T-cell (primary cell): Measurements from ENCODE around the gene PLCXD3. TPM values are rescaled to one million over a fixed set of nuclear protein-coding genes. Genes with fewer than 3 reads are reported as not detected.

ENCODE experiments used
- ATAC-seq, 4 experiments: fragments of 200-7000 bp in 3 of 4; fragments of 150-1000 bp in 1 of 4; cut with Tn5 transposase; replicated peaks in 1 of 4; 1 replicate in 3 of 4; 2 replicates in 1 of 4; pipeline ENCODE4 v1.10.0; 2021; ENCODE audit warnings: moderate library complexity in 3 of 4, mild to moderate bottlenecking in 2 of 4, moderate number of reproducible peaks in 1 of 4
- CTCF ChIA-PET, 2 donors: fragments of 300-600 bp; sonication (Branson Sonifier 250); formaldehyde crosslinking; loops; one replicate each; lab custom pipeline; 2022; ENCODE audit warnings: antibody characterized with exemption in 2 of 2; lab: Charles Lee
- POLR2A ChIA-PET, 2 donors: fragments of 300-600 bp; sonication (Branson Sonifier 250); formaldehyde crosslinking; loops; one replicate each; lab custom pipeline; 2022; ENCODE audit warnings: antibody characterized with exemption in 2 of 2; lab: Charles Lee
- DNase-seq, 35 experiments: peaks; one replicate each; pipeline versions ENCODE4 v3.0.0 to v3.0.0-alpha.2; 2013 to 2023
- H3K27ac ChIP-seq: one replicate; pipeline ENCODE4 v1.5.1; 2013; ENCODE audit warnings: low read length
- H3K27me3 ChIP-seq, 2 experiments: replicated peaks in 1 of 2; 1 replicate in 1 of 2; 2 replicates in 1 of 2; pipeline versions ENCODE4 v1.6.1 to v1.7.0; 2013; ENCODE audit warnings: low read length in 1 of 2, mixed read lengths in 1 of 2; ENCODE audit not compliant: control insufficient read depth in 2 of 2, insufficient read depth in 2 of 2; ENCODE audit errors: extremely low read depth in 1 of 2
- H3K36me3 ChIP-seq, 2 donors: 1 replicate in 1 of 2; 2 replicates in 1 of 2; pipeline versions ENCODE4 v1.6.1 to v1.7.0; 2013; ENCODE audit warnings: low read length in 1 of 2; ENCODE audit not compliant: control insufficient read depth in 2 of 2, insufficient read depth in 1 of 2; ENCODE audit errors: extremely low read depth in 1 of 2
- H3K4me1 ChIP-seq, 2 experiments: 1 replicate in 1 of 2; 2 replicates in 1 of 2; pipeline versions ENCODE4 v1.6.1 to v1.7.0; 2013; ENCODE audit warnings: low read length in 2 of 2, mixed read lengths in 1 of 2; ENCODE audit not compliant: insufficient read depth in 2 of 2, control insufficient read depth in 1 of 2; ENCODE audit errors: extremely low read depth in 1 of 2
- H3K4me3 ChIP-seq, 2 donors: 1 replicate in 1 of 2; 2 replicates in 1 of 2; pipeline versions ENCODE4 v1.5.1 to v1.7.0; 2013; ENCODE audit warnings: mild to moderate bottlenecking in 2 of 2, low read length in 1 of 2, moderate library complexity in 1 of 2; ENCODE audit not compliant: control insufficient read depth in 1 of 2; ENCODE audit errors: extremely low read depth in 1 of 2
- H3K9me3 ChIP-seq: 2 replicates; pipeline ENCODE4 v1.7.0; 2013
- H3K27ac Mint-ChIP-seq, 2 donors: one replicate each; pipeline ENCODE4 v1.8.0; 2020 to 2021; ENCODE audit warnings: mild to moderate bottlenecking in 2 of 2, mixed read lengths in 2 of 2
- H3K27me3 Mint-ChIP-seq, 2 donors: one replicate each; pipeline ENCODE4 v1.8.0; 2021 to 2022; ENCODE audit warnings: mixed read lengths in 2 of 2
- H3K36me3 Mint-ChIP-seq: one replicate; pipeline ENCODE4 v1.8.0; 2021; ENCODE audit warnings: mixed read lengths
- H3K4me1 Mint-ChIP-seq, 3 donors: one replicate each; pipeline ENCODE4 v1.8.0; 2020 to 2022; ENCODE audit warnings: mixed read lengths in 3 of 3, mild to moderate bottlenecking in 1 of 3
- H3K4me3 Mint-ChIP-seq, 3 donors: one replicate each; pipeline ENCODE4 v1.8.0; 2020 to 2022; ENCODE audit warnings: mild to moderate bottlenecking in 3 of 3, mixed read lengths in 3 of 3, moderate library complexity in 3 of 3
- H3K9me3 Mint-ChIP-seq, 3 donors: one replicate each; pipeline ENCODE4 v1.8.0; 2020 to 2022; ENCODE audit warnings: mixed read lengths in 3 of 3
- WGBS: methylation state at CpG from one replicate; pipeline ENCODE4 v1.1.5; 2013; ENCODE audit warnings: missing lambda C conversion rate; ENCODE audit not compliant: insufficient coverage; 5-methylcytosine and 5-hydroxymethylcytosine counted together
- total RNA-seq, 35 experiments: library from RNA in 6 of 35; stranded (reverse) in 6 of 35; fragments of 120-200 nt in 1 of 35; gene quantifications; one replicate each; pipeline versions ENCODE4 v1.2.1 to v1.2.4 and lab custom pipeline; 2013 to 2026

The PLCXD3 gene
- total RNA-seq, 5 donors from 2014 or later (not counting 1 experiment from before 2014, with no cell fraction given) = 0.03 to 0.07 (median 0.06) TPM; not detected in 2

DNA sequence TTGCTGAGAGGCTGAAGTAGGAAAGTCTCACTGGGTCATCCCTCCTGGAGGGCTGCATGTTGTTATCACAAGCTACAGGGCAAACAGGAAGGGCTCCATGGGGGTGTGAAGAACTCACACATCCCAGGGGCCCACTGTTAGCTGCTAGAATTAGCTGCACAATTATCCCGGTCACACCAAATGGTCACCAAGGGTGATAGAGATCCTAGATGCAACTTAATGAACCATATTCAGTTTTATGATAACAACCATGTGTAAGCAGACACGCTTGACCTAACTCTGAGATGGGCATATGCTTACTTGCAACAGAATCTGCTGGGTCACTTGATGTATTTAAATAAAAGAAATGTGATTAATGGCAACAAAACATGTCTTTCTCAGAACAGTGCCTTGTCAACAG lies 153.6 kb downstream of the PLCXD3 start:
- Histone ChIP-seq H3K27ac (no peak overlapping the region), H3K4me1 (no peaks in the 10 kb centered on the region), H3K27me3 (no peaks in the 10 kb centered on the region), H3K4me3 (no peak overlapping the region), H3K36me3 (no peaks in the 10 kb centered on the region), H3K9me3 (no peaks in the 10 kb centered on the region)
- DNase-seq (no peak), ATAC-seq (no peak)
- ChIA-PET CTCF (no interaction called here), POLR2A (no interaction called here)
- WGBS = no CpG with 5 or more reads among the region's 2 CpGs
- Mint-ChIP-seq H3K9me3 (peaks cover 3 to 15% (median 4%) of the 10 kb centered on the region in 3 donors), H3K27ac (no peak overlapping the region), H3K4me3 (no peak overlapping the region), H3K27me3 (no peaks in the 10 kb centered on the region), H3K4me1 (no peaks in the 10 kb centered on the region), H3K36me3 (no peaks in the 10 kb centered on the region)

DNA sequence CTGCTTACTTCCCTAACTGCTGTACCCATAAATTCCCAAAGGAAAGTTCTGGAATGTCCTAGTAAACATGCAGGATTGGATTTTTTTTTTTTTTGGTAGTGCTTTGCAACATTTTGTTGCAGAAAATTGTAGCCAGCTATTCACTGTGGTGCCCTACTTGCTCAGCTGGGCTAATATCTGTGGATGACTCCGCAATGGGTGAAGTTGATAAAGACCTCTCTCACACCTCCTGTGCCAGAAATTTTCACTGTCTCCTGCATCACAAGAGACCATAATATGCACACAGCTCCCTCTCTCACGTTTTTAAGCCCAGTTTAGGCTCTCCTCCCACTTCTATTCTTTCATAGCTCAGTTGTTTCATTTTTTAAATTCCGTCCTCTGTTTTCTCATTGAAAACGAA lies 160.6 kb downstream of the PLCXD3 start:
- peaks cover 0 to 4% (median under 1%) of the 10 kb centered on the region in 3 donors for H3K9me3 Mint-ChIP-seq
- H3K27me3 ChIP-seq = no peaks in the 10 kb centered on the region
- H3K4me1 ChIP-seq = no peaks in the 10 kb centered on the region
- H3K36me3 ChIP-seq = no peaks in the 10 kb centered on the region
- ATAC-seq = no peak
- POLR2A ChIA-PET = no interaction called here
- CTCF ChIA-PET = no interaction called here
- no peak overlapping the region for H3K4me3 ChIP-seq
- 63% methylated on average over 3 of the region's 4 CpGs for WGBS
- DNase-seq = no peak
- no peaks in the 10 kb centered on the region for H3K9me3 ChIP-seq
- no peaks in the 10 kb centered on the region for H3K36me3 Mint-ChIP-seq
- H3K27ac Mint-ChIP-seq = no peak overlapping the region
- no peaks in the 10 kb centered on the region for H3K27me3 Mint-ChIP-seq
- no peaks in the 10 kb centered on the region for H3K4me1 Mint-ChIP-seq
- H3K4me3 Mint-ChIP-seq = no peak overlapping the region
- H3K27ac ChIP-seq = no peak overlapping the region

DNA sequence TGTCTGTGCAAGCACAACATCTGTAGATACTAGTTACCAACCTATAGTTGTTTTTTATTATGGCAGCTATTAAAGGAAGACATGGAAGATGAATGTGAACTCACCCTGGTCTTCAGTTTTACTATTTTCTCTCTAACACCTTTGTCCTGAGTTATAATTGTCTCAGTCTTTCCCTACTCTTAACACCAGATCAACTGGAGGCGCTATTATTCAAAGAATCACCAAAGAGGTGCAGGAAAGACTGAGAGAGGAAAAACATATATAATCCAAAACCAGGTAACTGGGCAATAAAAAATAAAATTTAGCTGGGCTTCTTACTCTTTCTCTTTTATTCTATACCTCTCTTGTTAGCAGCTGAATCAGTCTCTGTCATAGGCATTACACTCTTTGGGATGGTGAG lies 162.8 kb downstream of the PLCXD3 start:
- H3K4me1 ChIP-seq = no peaks in the 10 kb centered on the region
- WGBS = no CpG with 5 or more reads among the region's 1 CpG
- no peak overlapping the region for H3K4me3 ChIP-seq
- H3K27ac ChIP-seq = no peak overlapping the region
- H3K9me3 ChIP-seq = no peaks in the 10 kb centered on the region
- H3K27me3 Mint-ChIP-seq = no peaks in the 10 kb centered on the region
- no peak overlapping the region for H3K4me3 Mint-ChIP-seq
- H3K27ac Mint-ChIP-seq = no peak overlapping the region
- ChIA-PET CTCF (no interaction called here), POLR2A (no interaction called here)
- no peaks in the 10 kb centered on the region for H3K36me3 ChIP-seq
- no peak for DNase-seq
- no peaks in the 10 kb centered on the region for H3K9me3 Mint-ChIP-seq
- no peak for ATAC-seq
- H3K27me3 ChIP-seq = no peaks in the 10 kb centered on the region
- H3K36me3 Mint-ChIP-seq = no peaks in the 10 kb centered on the region
- H3K4me1 Mint-ChIP-seq = no peaks in the 10 kb centered on the region

GRCh38 chr5:41346609-41347008 lies 163.8 kb downstream of the PLCXD3 start:
- DNase-seq = no peak
- POLR2A ChIA-PET = no interaction called here
- Histone ChIP-seq H3K27ac (no peak overlapping the region), H3K9me3 (no peaks in the 10 kb centered on the region), H3K4me1 (no peaks in the 10 kb centered on the region), H3K36me3 (no peaks in the 10 kb centered on the region), H3K4me3 (no peak overlapping the region), H3K27me3 (no peaks in the 10 kb centered on the region)
- no peak for ATAC-seq
- Mint-ChIP-seq H3K27me3 (no peaks in the 10 kb centered on the region), H3K4me1 (no peaks in the 10 kb centered on the region), H3K9me3 (no peaks in the 10 kb centered on the region), H3K4me3 (no peak overlapping the region), H3K36me3 (no peaks in the 10 kb centered on the region), H3K27ac (no peak overlapping the region)
- CTCF ChIA-PET = no interaction called here
- 50% methylated on average over 1 of the region's 5 CpGs for WGBS

DNA sequence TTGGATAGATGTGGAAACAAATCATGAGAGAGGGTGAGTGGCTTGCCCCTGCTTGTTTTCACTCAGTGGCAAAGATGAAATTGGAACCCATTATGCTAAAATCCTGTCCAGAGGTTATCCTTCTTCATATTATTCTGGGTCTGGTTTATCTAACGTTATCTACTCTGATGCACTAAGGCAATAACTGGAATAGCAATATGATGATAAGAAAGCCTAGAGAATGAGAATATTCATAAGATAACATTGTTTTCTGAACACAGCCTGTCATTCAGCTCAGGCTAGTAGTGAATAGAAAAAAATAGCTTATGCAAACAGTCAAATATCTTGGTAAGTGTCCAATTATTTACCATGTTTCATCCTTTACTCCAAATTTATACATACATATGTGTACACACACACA lies 165.1 kb downstream of the PLCXD3 start:
- DNase-seq = no peak
- Histone ChIP-seq H3K27ac (no peak overlapping the region), H3K27me3 (no peaks in the 10 kb centered on the region), H3K4me1 (no peaks in the 10 kb centered on the region), H3K9me3 (no peaks in the 10 kb centered on the region), H3K36me3 (no peaks in the 10 kb centered on the region), H3K4me3 (no peak overlapping the region)
- H3K27me3 Mint-ChIP-seq = no peaks in the 10 kb centered on the region
- ATAC-seq = no peak
- no peak overlapping the region for H3K27ac Mint-ChIP-seq
- WGBS = no CpG with 5 or more reads among the region's 1 CpG
- H3K9me3 Mint-ChIP-seq = no peaks in the 10 kb centered on the region
- no peaks in the 10 kb centered on the region for H3K4me1 Mint-ChIP-seq
- H3K4me3 Mint-ChIP-seq = no peak overlapping the region
- CTCF ChIA-PET = no interaction called here
- no peaks in the 10 kb centered on the region for H3K36me3 Mint-ChIP-seq
- POLR2A ChIA-PET = interaction anchor here in 1 of 2 donors (0.6 kb wide), 1 partner anchor 23 kb away, joined by 6 read pairs; no protein-coding TSS in a partner anchor

- CTCF ChIA-PET = no interaction called here
- no peaks in the 10 kb centered on the region for H3K9me3 ChIP-seq
- no CpG with 5 or more reads among the region's 1 CpG for WGBS
- no peaks in the 10 kb centered on the region for H3K4me1 ChIP-seq
- Mint-ChIP-seq H3K4me3 (no peak overlapping the region), H3K36me3 (no peaks in the 10 kb centered on the region), H3K4me1 (no peaks in the 10 kb centered on the region), H3K27ac (no peak overlapping the region), H3K27me3 (no peaks in the 10 kb centered on the region), H3K9me3 (no peaks in the 10 kb centered on the region)
- no peak overlapping the region for H3K4me3 ChIP-seq
- ATAC-seq (no peak), DNase-seq (no peak)
- H3K27ac ChIP-seq = no peak overlapping the region
- H3K36me3 ChIP-seq = no peaks in the 10 kb centered on the region
- POLR2A ChIA-PET = no interaction called here
- H3K27me3 ChIP-seq = no peaks in the 10 kb centered on the region
Observed at GRCh38 chr5:41339339-41339738, 171.1 kb downstream of the PLCXD3 start.

- ChIA-PET POLR2A (no interaction called here), CTCF (no interaction called here)
- Histone ChIP-seq H3K27me3 (no peaks in the 10 kb centered on the region), H3K9me3 (no peaks in the 10 kb centered on the region), H3K27ac (no peak overlapping the region), H3K36me3 (no peaks in the 10 kb centered on the region), H3K4me3 (no peak overlapping the region), H3K4me1 (no peaks in the 10 kb centered on the region)
- Mint-ChIP-seq H3K4me1 (no peaks in the 10 kb centered on the region), H3K36me3 (no peaks in the 10 kb centered on the region), H3K9me3 (no peaks in the 10 kb centered on the region), H3K27me3 (no peaks in the 10 kb centered on the region), H3K4me3 (no peak overlapping the region), H3K27ac (no peak overlapping the region)
- ATAC-seq (no peak), DNase-seq (no peak)
- 100% methylated on average over 2 of the region's 2 CpGs for WGBS
Observed at GRCh38 chr5:41338136-41338675, 172.2 kb downstream of the PLCXD3 start.
